Left ventricle myocardium inferior (tissue), 1 donor: ENCODE measurements around the gene CEP152. TPM values are rescaled to one million over a fixed set of nuclear protein-coding genes. Genes with fewer than 3 reads are reported as not detected.

ENCODE experiments used
- DNase-seq: peaks from one replicate; pipeline ENCODE4 v3.0.0-alpha.2; 2020
- H3K27ac ChIP-seq: fragments of 200-600 bp; replicated peaks from 2 replicates; pipeline ENCODE4 v1.8.0; 2021
- H3K27me3 ChIP-seq: fragments of 200-600 bp; 2 replicates; pipeline ENCODE4 v1.8.0; 2021; ENCODE audit warnings: low read depth
- H3K36me3 ChIP-seq: fragments of 200-600 bp; 2 replicates; pipeline ENCODE4 v1.8.0; 2021
- H3K4me1 ChIP-seq: fragments of 200-600 bp; 2 replicates; pipeline ENCODE4 v1.8.0; 2021
- H3K4me3 ChIP-seq: fragments of 200-600 bp; 2 replicates; pipeline ENCODE4 v1.8.0; 2021; ENCODE audit warnings: mild to moderate bottlenecking, moderate library complexity
- H3K9me3 ChIP-seq: fragments of 200-600 bp; replicated peaks from 2 replicates; pipeline ENCODE4 v1.8.0; 2021
- CTCF ChIP-seq: fragments of 200-600 bp; IDR thresholded peaks from 2 replicates; pipeline ENCODE4 v1.8.0; 2021; ENCODE audit warnings: antibody characterized with exemption, mild to moderate bottlenecking, borderline replicate concordance
- intact Hi-C: fragments of 100-400 bp; cut with micrococcal nuclease; formaldehyde crosslinking; loops from one replicate; pipeline ENCODE4 v1.11.0; 2022
- total RNA-seq: library from RNA; stranded (reverse); fragmentation: NEBNext Ultra II Directional; extraction: Animal tissue kit (Norgen Biotek cat#: 25700); gene quantifications from one replicate; pipeline ENCODE4 v1.2.1, GENCODE V29; 2021
- donor health status: DM: no; HTN: yes; CAD: no; lungs with severe emphysema.

CEP152 gene
- total RNA-seq, 1 donor from 2014 or later = 1.3 TPM

- no peak overlapping the region for H3K27ac ChIP-seq
- DNase-seq = no peak
- H3K36me3 ChIP-seq = no peaks in the 10 kb centered on the region
- intact Hi-C loops = no loop called here
- no peaks in the 10 kb centered on the region for H3K27me3 ChIP-seq
- no peak for TF ChIP-seq CTCF
- H3K9me3 ChIP-seq = no peaks in the 10 kb centered on the region
- no peaks in the 10 kb centered on the region for H3K4me1 ChIP-seq
- no peak overlapping the region for H3K4me3 ChIP-seq
Measured at GRCh38 chr15:48759921-48760320, 50.9 kb downstream of the CEP152 start.

- H3K27ac ChIP-seq = no peak overlapping the region
- no peaks in the 10 kb centered on the region for H3K36me3 ChIP-seq
- TF ChIP-seq CTCF = no peak
- H3K9me3 ChIP-seq = no peaks in the 10 kb centered on the region
- no peaks in the 10 kb centered on the region for H3K4me1 ChIP-seq
- H3K27me3 ChIP-seq = no peaks in the 10 kb centered on the region
- H3K4me3 ChIP-seq = no peak overlapping the region
- DNase-seq = no peak
- intact Hi-C loops = no loop called here
Measured at GRCh38 chr15:48757661-48758060, 53.2 kb downstream of the CEP152 start.

GRCh38 chr15:48754011-48754410 lies 56.9 kb downstream of the CEP152 start:
- Histone ChIP-seq H3K27ac (no peak overlapping the region), H3K36me3 (no peaks in the 10 kb centered on the region), H3K27me3 (no peaks in the 10 kb centered on the region), H3K9me3 (no peaks in the 10 kb centered on the region), H3K4me3 (no peak overlapping the region), H3K4me1 (no peaks in the 10 kb centered on the region)
- TF ChIP-seq CTCF = no peak
- DNase-seq = no peak
- intact Hi-C loops = no loop called here

- Histone ChIP-seq H3K27ac (no peak overlapping the region), H3K4me3 (no peak overlapping the region), H3K36me3 (peaks cover 1% of the 10 kb centered on the region), H3K27me3 (no peaks in the 10 kb centered on the region), H3K4me1 (no peaks in the 10 kb centered on the region), H3K9me3 (no peaks in the 10 kb centered on the region)
- DNase-seq = no peak
- intact Hi-C loops = no loop called here
- TF ChIP-seq CTCF = no peak
Measured at GRCh38 chr15:48751595-48751994, 59.3 kb downstream of the CEP152 start.

- H3K36me3 ChIP-seq = peaks cover 4% of the 10 kb centered on the region
- H3K27ac ChIP-seq = no peak overlapping the region
- no peaks in the 10 kb centered on the region for H3K4me1 ChIP-seq
- no peak for DNase-seq
- no peak for TF ChIP-seq CTCF
- no peaks in the 10 kb centered on the region for H3K27me3 ChIP-seq
- H3K9me3 ChIP-seq = no peaks in the 10 kb centered on the region
- H3K4me3 ChIP-seq = no peak overlapping the region
- intact Hi-C loops = no loop called here
Measured at GRCh38 chr15:48748535-48748934, 62.3 kb downstream of the CEP152 start.

GRCh38 chr15:48733615-48734014 lies 77.3 kb downstream of the CEP152 start:
- TF ChIP-seq CTCF = no peak
- H3K4me3 ChIP-seq = no peak overlapping the region
- intact Hi-C loops = no loop called here
- H3K27ac ChIP-seq = no peak overlapping the region
- H3K36me3 ChIP-seq = peaks cover 16% of the 10 kb centered on the region
- DNase-seq = no peak
- H3K9me3 ChIP-seq = peaks cover 44% of the 10 kb centered on the region
- no peaks in the 10 kb centered on the region for H3K27me3 ChIP-seq
- no peaks in the 10 kb centered on the region for H3K4me1 ChIP-seq
